Body of pancreas (tissue), 4 donors: ENCODE results near the gene KRTAP2-4. TPM values are rescaled to one million over a fixed set of nuclear protein-coding genes. Genes with fewer than 3 reads are reported as not detected.

Experiments used
- ATAC-seq: fragments of 150-250 bp; one replicate; pipeline ENCODE4 v1.9.1; 2016
- DNase-seq, 4 donors: peaks; one replicate each; pipeline ENCODE4 v3.0.0-alpha.2; 2019
- H3K27ac ChIP-seq, 4 donors: fragments of 200-600 bp; sonication (generic); 1 replicate in 3 of 4; 2 replicates in 1 of 4; pipeline versions ENCODE4 v1.5.1 to v1.6.1; 2016 to 2019; ENCODE audit warnings: mild to moderate bottlenecking in 1 of 4, mixed read lengths in 1 of 4, moderate library complexity in 1 of 4
- H3K27me3 ChIP-seq, 2 donors: fragments of 200-600 bp; sonication (generic); one replicate each; pipeline ENCODE4 v1.6.0; 2016; ENCODE audit warnings: mild to moderate bottlenecking in 1 of 2
- H3K36me3 ChIP-seq, 2 donors: fragments of 200-600 bp; sonication (generic); replicated peaks in 1 of 2; 2 replicates each; pipeline ENCODE4 v1.5.1; 2016; ENCODE audit warnings: low read depth in 2 of 2; ENCODE audit not compliant: insufficient read depth in 1 of 2
- H3K4me1 ChIP-seq: fragments of 200-600 bp; sonication (generic); one replicate; pipeline ENCODE4 v1.6.0; 2016
- H3K4me3 ChIP-seq, 2 donors: fragments of 200-600 bp; sonication (generic); 1 replicate in 1 of 2; 2 replicates in 1 of 2; pipeline ENCODE4 v1.5.1; 2016 to 2019
- H3K9me3 ChIP-seq, 3 donors: fragments of 200-600 bp; sonication (generic); 1 replicate in 2 of 3; 2 replicates in 1 of 3; pipeline ENCODE4 v1.5.1; 2016
- POLR2A ChIP-seq, 3 donors: fragments of 450-650 bp; IDR thresholded peaks; one replicate each; pipeline ENCODE4 v1.6.1; 2016; ENCODE audit warnings: antibody characterized with exemption in 3 of 3, mild to moderate bottlenecking in 2 of 3
- WGBS, 2 donors: methylation state at CpG; one replicate each; pipeline ENCODE4 v1.1.5; 2017; 5-methylcytosine and 5-hydroxymethylcytosine counted together
- intact Hi-C: fragments of 100-400 bp; cut with DNase I; formaldehyde crosslinking; loops from one replicate; pipeline ENCODE4 v1.15.1; 2023
- total RNA-seq, 2 donors: library from RNA; depleted of rRNA; stranded (reverse); fragments of >200 nt; gene quantifications; one replicate each; pipeline ENCODE4 v1.1.0, GENCODE V29; 2016
- TF ChIP-seq, protein P1 (sequence below), 7 experiments: fragments of 450-650 bp in 4 of 7; fragments of 200-600 bp in 3 of 7; sonication (generic) in 3 of 7; IDR thresholded peaks; one replicate each; pipeline ENCODE4 v1.5.1; 2016 to 2019; ENCODE audit warnings: antibody characterized with exemption in 7 of 7

KRTAP2-4 gene
- total RNA-seq, 2 donors from 2014 or later, result not detected

DNA sequence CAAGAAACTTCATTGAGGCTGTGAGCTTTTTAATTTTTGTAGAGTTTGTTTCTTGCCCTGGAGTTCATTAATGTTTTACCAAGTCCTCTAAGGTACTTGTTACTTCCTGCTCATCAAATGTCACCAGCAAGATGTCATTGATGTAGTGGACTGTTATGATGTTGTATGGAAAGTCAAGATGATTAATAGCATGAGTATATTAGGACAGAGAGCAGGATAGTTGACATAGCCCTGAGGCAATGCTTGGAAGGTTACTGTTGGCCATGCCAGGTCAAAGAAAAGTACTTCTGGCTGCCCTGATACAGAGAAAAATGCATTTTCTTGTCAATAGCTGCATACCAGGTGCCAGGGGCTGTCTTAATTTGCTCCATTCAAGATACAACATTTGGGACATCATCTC lies 45.3 kb downstream of the KRTAP2-4 start:
- intact Hi-C loops, result no loop called here
- H3K27me3 ChIP-seq, result no peaks in the 10 kb centered on the region
- no peaks in the 10 kb centered on the region for H3K4me1 ChIP-seq
- TF ChIP-seq, protein P1, sequence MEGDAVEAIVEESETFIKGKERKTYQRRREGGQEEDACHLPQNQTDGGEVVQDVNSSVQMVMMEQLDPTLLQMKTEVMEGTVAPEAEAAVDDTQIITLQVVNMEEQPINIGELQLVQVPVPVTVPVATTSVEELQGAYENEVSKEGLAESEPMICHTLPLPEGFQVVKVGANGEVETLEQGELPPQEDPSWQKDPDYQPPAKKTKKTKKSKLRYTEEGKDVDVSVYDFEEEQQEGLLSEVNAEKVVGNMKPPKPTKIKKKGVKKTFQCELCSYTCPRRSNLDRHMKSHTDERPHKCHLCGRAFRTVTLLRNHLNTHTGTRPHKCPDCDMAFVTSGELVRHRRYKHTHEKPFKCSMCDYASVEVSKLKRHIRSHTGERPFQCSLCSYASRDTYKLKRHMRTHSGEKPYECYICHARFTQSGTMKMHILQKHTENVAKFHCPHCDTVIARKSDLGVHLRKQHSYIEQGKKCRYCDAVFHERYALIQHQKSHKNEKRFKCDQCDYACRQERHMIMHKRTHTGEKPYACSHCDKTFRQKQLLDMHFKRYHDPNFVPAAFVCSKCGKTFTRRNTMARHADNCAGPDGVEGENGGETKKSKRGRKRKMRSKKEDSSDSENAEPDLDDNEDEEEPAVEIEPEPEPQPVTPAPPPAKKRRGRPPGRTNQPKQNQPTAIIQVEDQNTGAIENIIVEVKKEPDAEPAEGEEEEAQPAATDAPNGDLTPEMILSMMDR (IDR thresholded peaks at IDR 0.05), result no peak
- no peak for TF ChIP-seq POLR2A (IDR thresholded peaks at IDR 0.05)
- no peak overlapping the region for H3K4me3 ChIP-seq
- DNase-seq (no peak), ATAC-seq (no peak)
- H3K27ac ChIP-seq, result no peak overlapping the region
- H3K9me3 ChIP-seq, result no peaks in the 10 kb centered on the region
- no peaks in the 10 kb centered on the region for H3K36me3 ChIP-seq

DNA sequence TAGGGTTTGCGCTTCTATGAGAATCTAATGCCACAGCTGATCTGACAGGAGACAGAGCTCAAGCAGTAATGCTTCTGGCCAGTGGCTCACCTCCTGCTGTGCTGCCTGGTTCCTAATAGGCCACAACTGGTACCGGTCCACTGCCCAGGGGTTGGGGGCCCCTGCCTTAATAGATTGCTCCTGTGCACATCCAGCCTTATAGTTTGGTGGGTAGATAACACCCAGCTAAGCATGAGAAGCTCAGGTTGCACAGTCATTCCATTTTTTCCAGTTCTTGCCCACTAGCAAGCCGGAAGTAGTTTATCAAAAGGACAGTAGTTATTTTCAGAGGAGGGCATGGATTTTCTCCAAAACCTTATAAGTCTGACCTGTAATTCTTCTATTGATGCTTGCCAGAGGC lies 46.3 kb downstream of the KRTAP2-4 start:
- H3K36me3 ChIP-seq, result no peaks in the 10 kb centered on the region
- no peak for ATAC-seq
- no peak overlapping the region for H3K4me3 ChIP-seq
- no peak overlapping the region for H3K27ac ChIP-seq
- no peaks in the 10 kb centered on the region for H3K9me3 ChIP-seq
- H3K4me1 ChIP-seq, result no peaks in the 10 kb centered on the region
- intact Hi-C loops, result no loop called here
- H3K27me3 ChIP-seq, result no peaks in the 10 kb centered on the region
- WGBS, 2 donors, result 96% methylated on average over 3 of the region's 3 CpGs
- no peak for DNase-seq
- no peak for TF ChIP-seq POLR2A (IDR thresholded peaks at IDR 0.05)
- TF ChIP-seq, protein P1 (IDR thresholded peaks at IDR 0.05), result no peak

GRCh38 chr17:41018541-41018940 lies 47.1 kb downstream of the KRTAP2-4 start:
- WGBS, 2 donors, result 73 to 82% methylated on average over 3 of the region's 3 CpGs

GRCh38 chr17:41016578-41017215 lies 49.0 kb downstream of the KRTAP2-4 start:
- no peaks in the 10 kb centered on the region for H3K27me3 ChIP-seq
- TF ChIP-seq, protein P1 (IDR thresholded peaks at IDR 0.05), result no peak
- no peak for TF ChIP-seq POLR2A (IDR thresholded peaks at IDR 0.05)
- intact Hi-C loops, result no loop called here
- no peaks in the 10 kb centered on the region for H3K9me3 ChIP-seq
- no peak overlapping the region for H3K4me3 ChIP-seq
- ATAC-seq, result no peak
- 63 to 67% methylated on average over 13 of the region's 13 CpGs for WGBS, 2 donors
- no peaks in the 10 kb centered on the region for H3K4me1 ChIP-seq
- no peaks in the 10 kb centered on the region for H3K36me3 ChIP-seq
- no peak overlapping the region for H3K27ac ChIP-seq
- DNase-seq, result no peak

More at GRCh38 chr17:41018541-41018940, 47.1 kb downstream of the KRTAP2-4 start:
- no peaks in the 10 kb centered on the region for H3K4me1 ChIP-seq
- ATAC-seq (no peak), DNase-seq (no peak)
- no peaks in the 10 kb centered on the region for H3K36me3 ChIP-seq
- H3K4me3 ChIP-seq, result no peak overlapping the region
- no peaks in the 10 kb centered on the region for H3K9me3 ChIP-seq
- TF ChIP-seq POLR2A (IDR thresholded peaks at IDR 0.05), result no peak
- TF ChIP-seq, protein P1 (IDR thresholded peaks at IDR 0.05), result no peak
- no peaks in the 10 kb centered on the region for H3K27me3 ChIP-seq
- H3K27ac ChIP-seq, result no peak overlapping the region
- intact Hi-C loops, result no loop called here

GRCh38 chr17:41015454-41015853 lies 50.2 kb downstream of the KRTAP2-4 start:
- no peaks in the 10 kb centered on the region for H3K27me3 ChIP-seq
- no peak overlapping the region for H3K27ac ChIP-seq
- H3K36me3 ChIP-seq, result no peaks in the 10 kb centered on the region
- DNase-seq, result no peak
- 56 to 67% methylated on average over 7 of the region's 7 CpGs for WGBS, 2 donors
- ATAC-seq, result no peak
- TF ChIP-seq POLR2A (IDR thresholded peaks at IDR 0.05), result no peak
- TF ChIP-seq, protein P1 (IDR thresholded peaks at IDR 0.05), result no peak
- intact Hi-C loops, result no loop called here
- H3K4me3 ChIP-seq, result no peak overlapping the region
- H3K9me3 ChIP-seq, result no peaks in the 10 kb centered on the region
- no peaks in the 10 kb centered on the region for H3K4me1 ChIP-seq
